Keratinocyte (primary cell): ENCODE measurements around the gene DPYD. TPM values are rescaled to one million over a fixed set of nuclear protein-coding genes. Genes with fewer than 3 reads are reported as not detected.
A peak's percentile ranks its signal among the peaks of the same experiment; 100 is the strongest.

ENCODE experiments used
- DNase-seq: peaks from one replicate; pipeline ENCODE4 v3.0.0-alpha.2; 2011; ENCODE audit warnings: low read depth, missing footprints, low spot score
- FAIRE-seq: peaks from 2 replicates; lab custom pipeline; 2011; peaks lifted over from hg19 to GRCh38; lab: Jason Lieb, UNC
- H2AFZ ChIP-seq: 2 replicates; pipeline ENCODE4 v1.6.0; 2012; ENCODE audit warnings: low read length, control low read depth, inconsistent platforms; ENCODE audit not compliant: control insufficient read depth
- H3K27ac ChIP-seq: 2 replicates; pipeline ENCODE4 v1.5.1; 2011; ENCODE audit warnings: low read length; ENCODE audit not compliant: control insufficient read depth, insufficient read depth
- H3K27me3 ChIP-seq: 3 replicates; pipeline ENCODE4 v1.6.0; 2011; ENCODE audit warnings: low read length; ENCODE audit not compliant: control insufficient read depth, insufficient read depth; ENCODE audit errors: extremely low read depth
- H3K36me3 ChIP-seq, 2 experiments: 2 replicates in 1 of 2; 3 replicates in 1 of 2; pipeline ENCODE4 v1.5.1; 2011; ENCODE audit warnings: low read length in 2 of 2, mild to moderate bottlenecking in 1 of 2; ENCODE audit not compliant: control insufficient read depth in 2 of 2, insufficient read depth in 2 of 2; ENCODE audit errors: extremely low read depth in 1 of 2
- H3K4me1 ChIP-seq: 3 replicates; pipeline ENCODE4 v1.5.1; 2011; ENCODE audit warnings: low read length; ENCODE audit not compliant: control insufficient read depth, insufficient read depth; ENCODE audit errors: extremely low read depth
- H3K4me2 ChIP-seq: 3 replicates; pipeline ENCODE4 v1.6.0; 2011; ENCODE audit warnings: low read depth, low read length; ENCODE audit not compliant: control insufficient read depth, insufficient read depth; ENCODE audit errors: extremely low read depth
- H3K4me3 ChIP-seq, 3 experiments: fragments of 200-600 bp in 1 of 3; sonication (generic) in 1 of 3; 2 replicates in 2 of 3; 3 replicates in 1 of 3; pipeline ENCODE4 v1.5.1; 2011 to 2016; ENCODE audit warnings: low read length in 3 of 3, mild to moderate bottlenecking in 3 of 3, control low read depth in 2 of 3, inconsistent platforms in 1 of 3, low read depth in 1 of 3, mixed read lengths in 1 of 3, mixed run types in 1 of 3, moderate library complexity in 1 of 3; ENCODE audit not compliant: control insufficient read depth in 2 of 3, insufficient read depth in 2 of 3; ENCODE audit errors: extremely low read depth in 1 of 3
- H3K79me2 ChIP-seq: 2 replicates; pipeline ENCODE4 v1.6.0; 2012; ENCODE audit warnings: low read length; ENCODE audit not compliant: control insufficient read depth, insufficient read depth
- H3K9ac ChIP-seq: 3 replicates; pipeline ENCODE4 v1.6.0; 2011; ENCODE audit warnings: low read length; ENCODE audit not compliant: control insufficient read depth, insufficient read depth; ENCODE audit errors: extremely low read depth
- H3K9me1 ChIP-seq: 3 replicates; pipeline ENCODE4 v1.6.0; 2011; ENCODE audit warnings: low read length; ENCODE audit not compliant: control insufficient read depth, insufficient read depth; ENCODE audit errors: extremely low read depth
- H3K9me3 ChIP-seq: 2 replicates; pipeline ENCODE4 v1.5.1; 2012; ENCODE audit warnings: low read depth, low read length; ENCODE audit not compliant: control insufficient read depth
- H4K20me1 ChIP-seq: 3 replicates; pipeline ENCODE4 v1.6.0; 2011; ENCODE audit warnings: low read length; ENCODE audit not compliant: control insufficient read depth, insufficient read depth; ENCODE audit errors: extremely low read depth
- EZH2 ChIP-seq: IDR thresholded peaks from one replicate; pipeline ENCODE4 v1.6.1; 2012; ENCODE audit warnings: inconsistent platforms, mild to moderate bottlenecking, low read length, moderate library complexity
- dilution Hi-C: fragments of 300-500 bp; cut with MboI; formaldehyde crosslinking; loops from one replicate; pipeline ENCODE4 v1.7.0; 2020; ENCODE audit warnings: low sequenced_read_pairs; ENCODE audit not compliant: extremely low pct_ligation_motif_present
- polyA plus RNA-seq, 5 experiments: library from polyadenylated mRNA; depleted of rRNA in 3 of 5; stranded (reverse) in 3 of 5; stranded (forward) in 1 of 5; unstranded in 1 of 5; fragments of >200 nt; gene quantifications; 1 replicate in 1 of 5; 2 replicates in 3 of 5; 3 replicates in 1 of 5; pipeline versions ENCODE4 v1.2.1 to v1.2.3, GENCODE V29; 2011 to 2012; ENCODE audit warnings: missing spikeins in 2 of 5, low read depth in 1 of 5, low replicate concordance in 1 of 5
- TF ChIP-seq, protein P1 (sequence below), 3 experiments: IDR thresholded peaks in 1 of 3; conservative IDR thresholded peaks in 1 of 3; optimal IDR thresholded peaks in 1 of 3; 2 replicates in 2 of 3; 3 replicates in 1 of 3; pipeline versions ENCODE3 to v1.5.1; 2011; ENCODE audit warnings: low read length in 3 of 3, mild to moderate bottlenecking in 3 of 3, moderate library complexity in 2 of 3, control low read depth in 1 of 3, inconsistent platforms in 1 of 3; ENCODE audit not compliant: insufficient read depth in 2 of 3; ENCODE audit errors: extremely low read depth in 1 of 3

DPYD gene
- polyA plus RNA-seq, 1 donor (not counting 4 experiments of a cell fraction or from before 2014, with no cell fraction given) = 1.9 TPM

DNA sequence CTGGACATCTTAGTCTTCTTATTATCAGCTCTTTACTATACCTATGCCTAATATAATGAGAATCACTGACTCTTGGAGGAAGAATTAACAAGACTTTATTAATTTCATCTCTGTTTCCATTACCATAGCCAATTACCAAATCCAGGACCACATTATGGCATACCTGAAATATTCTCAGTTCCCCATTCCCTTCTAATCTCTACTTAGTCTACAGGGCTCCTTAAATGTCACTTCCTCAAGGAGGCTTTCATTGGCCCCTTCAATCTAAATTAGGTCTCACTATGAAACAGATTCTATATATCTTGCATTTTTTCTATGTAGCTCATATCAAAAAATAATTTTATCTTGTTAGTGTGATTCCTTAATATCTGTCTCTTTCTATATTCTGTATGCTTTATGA is 828.0 kb downstream of the DPYD start:
- Histone ChIP-seq H4K20me1 (no peaks in the 10 kb centered on the region), H3K4me1 (peaks cover 15% of the 10 kb centered on the region), H3K4me3 (no peak overlapping the region), H3K27ac (no peak overlapping the region), H3K9ac (no peak overlapping the region), H2AFZ (no peak overlapping the region), H3K36me3 (no peaks in the 10 kb centered on the region), H3K27me3 (no peaks in the 10 kb centered on the region), H3K4me2 (no peak overlapping the region), H3K79me2 (no peaks in the 10 kb centered on the region), H3K9me3 (no peaks in the 10 kb centered on the region), H3K9me1 (no peaks in the 10 kb centered on the region)
- dilution Hi-C loops = no loop called here
- DNase-seq (no peak), FAIRE-seq (no peak)
- TF ChIP-seq EZH2 = no peak
- TF ChIP-seq, protein P1, sequence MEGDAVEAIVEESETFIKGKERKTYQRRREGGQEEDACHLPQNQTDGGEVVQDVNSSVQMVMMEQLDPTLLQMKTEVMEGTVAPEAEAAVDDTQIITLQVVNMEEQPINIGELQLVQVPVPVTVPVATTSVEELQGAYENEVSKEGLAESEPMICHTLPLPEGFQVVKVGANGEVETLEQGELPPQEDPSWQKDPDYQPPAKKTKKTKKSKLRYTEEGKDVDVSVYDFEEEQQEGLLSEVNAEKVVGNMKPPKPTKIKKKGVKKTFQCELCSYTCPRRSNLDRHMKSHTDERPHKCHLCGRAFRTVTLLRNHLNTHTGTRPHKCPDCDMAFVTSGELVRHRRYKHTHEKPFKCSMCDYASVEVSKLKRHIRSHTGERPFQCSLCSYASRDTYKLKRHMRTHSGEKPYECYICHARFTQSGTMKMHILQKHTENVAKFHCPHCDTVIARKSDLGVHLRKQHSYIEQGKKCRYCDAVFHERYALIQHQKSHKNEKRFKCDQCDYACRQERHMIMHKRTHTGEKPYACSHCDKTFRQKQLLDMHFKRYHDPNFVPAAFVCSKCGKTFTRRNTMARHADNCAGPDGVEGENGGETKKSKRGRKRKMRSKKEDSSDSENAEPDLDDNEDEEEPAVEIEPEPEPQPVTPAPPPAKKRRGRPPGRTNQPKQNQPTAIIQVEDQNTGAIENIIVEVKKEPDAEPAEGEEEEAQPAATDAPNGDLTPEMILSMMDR (optimal IDR thresholded peaks at IDR 0.05 in 1 of 3, IDR thresholded peaks at IDR 0.05 in 1 of 3, conservative IDR thresholded peaks at IDR 0.05 in 1 of 3; ENCODE audit: extremely low read depth in 1 of 3, insufficient read depth in 2 of 3, low read length in 3 of 3) = no peak

DNA sequence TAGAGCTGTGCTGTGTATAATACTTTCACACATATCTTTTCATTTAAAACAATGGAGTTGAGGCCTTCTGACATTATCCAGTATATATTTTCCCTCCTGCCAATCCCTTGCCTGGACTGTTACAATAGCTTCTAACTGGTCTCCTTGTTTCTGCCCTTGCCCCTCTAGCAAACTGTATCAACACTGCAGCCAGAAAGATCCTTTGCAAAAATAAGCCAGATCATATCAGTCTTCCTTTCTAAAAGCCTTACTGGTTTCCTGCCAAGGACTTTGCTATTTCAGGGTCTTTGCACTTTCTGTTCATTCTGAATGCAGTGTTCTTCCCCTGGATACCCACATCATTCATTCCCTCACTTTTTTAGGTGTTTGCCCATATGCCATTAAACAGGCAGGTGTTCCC is 829.2 kb downstream of the DPYD start:
- H3K9me1 ChIP-seq = no peaks in the 10 kb centered on the region
- no peak overlapping the region for H3K27ac ChIP-seq
- no peak overlapping the region for H3K4me2 ChIP-seq
- no peaks in the 10 kb centered on the region for H3K9me3 ChIP-seq
- H3K79me2 ChIP-seq = no peaks in the 10 kb centered on the region
- no peak overlapping the region for H2AFZ ChIP-seq
- no peaks in the 10 kb centered on the region for H4K20me1 ChIP-seq
- peaks cover 15% of the 10 kb centered on the region for H3K4me1 ChIP-seq
- dilution Hi-C loops = no loop called here
- TF ChIP-seq, protein P1 (optimal IDR thresholded peaks at IDR 0.05 in 1 of 3, IDR thresholded peaks at IDR 0.05 in 1 of 3, conservative IDR thresholded peaks at IDR 0.05 in 1 of 3; ENCODE audit: extremely low read depth in 1 of 3, insufficient read depth in 2 of 3, low read length in 3 of 3) = no peak
- no peak for TF ChIP-seq EZH2
- H3K36me3 ChIP-seq = no peaks in the 10 kb centered on the region
- no peak overlapping the region for H3K4me3 ChIP-seq
- H3K9ac ChIP-seq = no peak overlapping the region
- DNase-seq (no peak), FAIRE-seq (peak; percentile 43)
- H3K27me3 ChIP-seq = no peaks in the 10 kb centered on the region
